GM19324 (cell line): Measurements from ENCODE around the gene CPVL.
"Not testable (repeated sequence)": the region's sequence is repeated elsewhere in the genome, so short reads cannot be mapped to it uniquely, and the experiment has no call there.

Experiments
- ATAC-seq: cut with Tn5 transposase; IDR thresholded peaks from one replicate; pipeline ENCODE4 v1.9.1; 2021; ENCODE audit warnings: mild to moderate bottlenecking, moderate library complexity; ENCODE audit not compliant: unreplicated experiment, low FRiP score

CPVL gene

DNA sequence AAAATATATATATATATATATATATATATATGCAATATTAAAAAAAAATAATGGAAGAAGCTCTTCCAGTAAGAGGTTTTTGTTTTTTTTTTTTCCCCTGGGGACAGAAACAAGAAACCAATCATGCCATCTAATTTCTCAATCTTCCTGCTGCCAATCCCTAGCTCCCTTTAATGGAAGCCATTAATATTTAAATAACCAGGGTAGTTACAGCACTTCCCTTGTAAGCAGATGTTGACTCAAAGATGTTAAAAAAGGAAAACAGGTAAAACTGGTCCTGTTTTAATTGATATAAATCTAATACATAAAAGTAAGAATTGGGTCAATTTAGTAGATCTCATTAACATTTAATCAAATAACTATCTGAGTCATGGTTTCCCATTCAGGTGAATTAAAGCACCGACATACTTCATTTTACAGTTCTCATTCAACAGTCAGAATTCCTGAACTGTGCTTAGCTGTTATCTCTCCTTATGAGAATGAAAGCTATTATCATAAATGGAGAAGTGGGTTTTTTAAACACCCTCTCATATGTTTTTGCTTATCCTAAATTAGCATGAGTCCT lies 22.6 kb downstream of the CPVL start:
- ATAC-seq: no peak

- ATAC-seq: no peak
Observed at GRCh38 chr7:29122759-29123158, 23.6 kb downstream of the CPVL start.

DNA sequence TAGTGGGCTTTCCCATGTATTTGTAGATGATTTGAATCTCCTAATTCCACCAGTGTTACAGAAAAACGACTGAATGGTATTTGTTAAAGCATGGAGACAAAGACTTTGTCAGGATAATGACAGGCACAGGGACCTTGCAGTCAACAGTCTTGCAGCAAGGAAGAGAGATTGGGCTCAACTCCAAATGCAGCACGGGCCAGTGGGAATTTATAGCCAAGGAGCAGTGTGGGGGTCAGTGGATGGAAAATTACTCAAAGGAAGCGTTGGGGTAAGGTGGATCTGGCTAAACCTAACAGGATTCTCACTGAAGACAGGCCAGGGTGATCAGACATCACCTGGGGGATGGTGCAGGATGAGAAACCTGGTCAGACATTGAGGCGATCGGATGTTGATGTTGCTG lies 24.3 kb downstream of the CPVL start:
- no peak for ATAC-seq

DNA sequence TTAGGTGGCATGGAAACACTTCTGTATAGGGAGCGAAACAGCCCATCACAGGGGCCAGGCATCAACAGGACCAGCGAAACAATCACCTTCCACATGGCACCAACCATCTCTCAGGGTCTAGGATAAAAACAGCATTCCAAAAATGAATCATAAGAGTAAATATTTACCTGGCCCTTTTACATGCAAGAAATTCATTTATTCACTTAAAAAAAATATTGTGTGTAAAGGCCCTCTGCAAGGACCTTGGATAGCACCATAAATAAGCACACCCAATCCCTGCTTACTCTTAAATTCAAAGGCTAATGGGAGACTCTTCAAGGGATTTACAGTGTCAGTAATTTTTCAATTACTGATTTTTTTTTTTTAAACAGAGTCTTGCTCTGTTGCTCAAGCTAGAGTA lies 25.4 kb downstream of the CPVL start:
- ATAC-seq: no peak

GRCh38 chr7:29119538-29119937 lies 26.8 kb downstream of the CPVL start:
- ATAC-seq: no peak

GRCh38 chr7:29116361-29117200 lies 29.8 kb downstream of the CPVL start:
- ATAC-seq: no peak

DNA sequence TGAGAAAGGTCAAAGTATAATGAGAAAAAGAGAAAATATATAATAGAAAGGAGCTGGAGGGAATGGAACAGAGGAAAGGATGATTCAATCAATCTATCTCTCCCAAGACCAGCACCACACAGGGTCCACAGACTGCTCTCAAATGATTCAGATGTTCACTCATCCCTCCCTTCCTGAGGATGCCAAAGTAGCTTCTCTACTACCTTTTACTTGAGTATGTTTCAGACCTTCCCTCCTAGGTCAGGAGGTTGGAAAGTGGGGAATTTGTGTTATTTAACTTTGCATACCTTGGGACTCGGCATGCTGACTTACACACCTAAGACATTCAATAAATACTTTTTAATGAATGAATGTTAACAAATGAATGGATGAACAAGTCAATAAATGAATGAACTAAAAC lies 30.6 kb downstream of the CPVL start:
- no peak for ATAC-seq

- ATAC-seq: no peak
Observed at GRCh38 chr7:29115130-29115687, 31.1 kb downstream of the CPVL start.

GRCh38 chr7:29114266-29114665 lies 32.1 kb downstream of the CPVL start:
- ATAC-seq: not testable (repeated sequence)

- no peak for ATAC-seq
Observed at GRCh38 chr7:29113384-29114102, 32.8 kb downstream of the CPVL start.

GRCh38 chr7:29112721-29113120 lies 33.6 kb downstream of the CPVL start:
- ATAC-seq: no peak

- no peak for ATAC-seq
Observed at GRCh38 chr7:29109899-29110298, 36.4 kb downstream of the CPVL start.

DNA sequence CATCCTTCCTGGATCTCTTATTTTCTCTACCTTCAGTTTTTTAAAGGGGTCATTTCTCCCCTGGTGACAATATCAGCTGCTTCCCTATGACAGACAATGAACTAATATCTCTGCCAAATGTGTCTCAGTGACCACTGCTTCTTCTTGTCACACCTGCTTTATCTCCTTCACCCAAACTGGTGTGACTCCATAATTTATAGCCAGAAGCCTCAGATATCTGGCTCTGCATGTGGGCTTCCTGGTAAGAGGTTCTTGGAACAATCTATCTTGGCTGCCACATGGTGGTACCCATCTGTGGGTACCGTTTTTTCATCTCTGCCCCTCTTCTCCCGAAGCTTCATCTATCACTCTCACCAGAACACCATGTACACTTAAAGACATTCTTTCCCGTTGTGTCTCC lies 37.0 kb downstream of the CPVL start:
- no peak for ATAC-seq

GRCh38 chr7:29107056-29107455 lies 39.3 kb downstream of the CPVL start:
- no peak for ATAC-seq

- ATAC-seq: no peak
Observed at GRCh38 chr7:29106669-29106988, 39.7 kb downstream of the CPVL start.

GRCh38 chr7:29105752-29106668 lies 40.3 kb downstream of the CPVL start:
- ATAC-seq: no peak

DNA sequence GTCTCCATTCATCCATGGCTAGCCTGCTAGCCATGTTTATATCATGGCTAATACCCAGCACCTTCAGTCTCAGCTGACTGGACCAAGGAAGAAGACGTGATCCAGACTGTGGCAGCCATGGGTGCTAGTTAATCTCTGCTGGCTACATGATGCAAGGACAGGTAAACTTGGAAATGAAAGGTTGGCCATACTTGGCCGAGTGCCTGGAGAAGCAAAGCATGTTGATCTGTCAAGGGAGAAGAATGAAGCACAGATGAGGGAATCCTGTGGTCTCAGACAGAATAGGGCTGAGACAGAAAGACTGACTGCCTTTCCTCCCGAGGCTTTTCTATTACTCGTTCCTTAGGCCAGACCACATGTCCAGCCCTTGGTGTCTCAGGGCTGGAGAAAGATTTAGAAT lies 41.1 kb downstream of the CPVL start:
- no peak for ATAC-seq

DNA sequence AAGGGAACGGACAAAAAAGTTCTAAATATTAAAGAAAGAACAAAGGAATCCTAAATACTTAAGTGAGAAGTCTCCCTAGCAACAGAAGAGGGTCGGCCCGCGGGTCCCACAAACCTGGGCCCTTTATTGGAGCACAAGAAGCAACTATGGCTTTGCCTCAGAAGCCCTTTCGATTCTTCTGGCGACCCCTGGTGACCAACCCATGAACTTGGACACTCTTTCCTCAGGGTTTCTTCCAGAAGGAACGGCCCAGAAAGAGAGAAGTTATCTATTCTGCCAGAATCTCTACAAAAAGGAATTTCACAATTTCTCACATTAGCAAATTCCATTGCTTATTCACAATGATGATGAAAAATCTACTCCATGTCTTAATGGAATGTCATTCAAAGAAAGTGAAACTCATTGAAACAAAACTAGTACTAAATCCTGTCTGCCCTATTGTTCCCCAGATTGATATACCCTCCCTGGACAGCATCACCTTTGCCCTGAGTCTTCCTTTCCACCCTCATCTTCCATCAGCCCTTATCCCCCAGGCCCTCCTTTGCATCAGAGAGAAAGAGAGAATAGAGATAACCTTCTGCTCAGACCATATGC lies 43.7 kb downstream of the CPVL start:
- ATAC-seq: no peak

DNA sequence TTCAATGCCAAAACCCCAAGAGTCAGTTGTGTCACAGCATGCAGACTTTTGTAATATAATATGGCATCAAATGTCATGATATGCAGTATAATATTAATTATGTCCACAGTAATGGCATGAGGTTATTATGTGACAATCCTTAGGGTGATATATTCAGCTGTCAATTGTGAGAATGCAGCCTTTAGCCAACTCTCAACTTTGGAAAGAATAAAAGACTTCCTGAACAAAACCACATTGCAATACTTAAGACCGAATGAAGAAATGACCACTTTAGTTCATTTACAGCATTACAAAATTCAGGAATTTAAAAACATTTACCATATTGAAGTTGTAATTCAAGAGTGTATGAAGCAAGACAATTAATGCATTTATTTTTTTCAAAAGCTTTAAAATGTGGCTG lies 45.4 kb downstream of the CPVL start:
- no peak for ATAC-seq
